Activated CD4-positive, alpha-beta T cell treated with anti-CD3 and anti-CD28 coated beads, Interleukin-10, Interleukin-2, amounts not matched to agents 100 ng/mL and 50 ng/mL, durations not matched to agents 16 hours and 8 hours (primary cell): ENCODE results near the gene CFH.
"Not testable (repeated sequence)": the region's sequence is repeated elsewhere in the genome, so short reads cannot be mapped to it uniquely, and the experiment has no call there.

Source experiments
- DNase-seq: peaks from one replicate; pipeline ENCODE4 v3.0.0-alpha.2; 2020

The CFH gene

GRCh38 chr1:196669693-196670092, 17.9 kb downstream of the CFH start:
- DNase-seq, result no peak

- DNase-seq, result no peak
Measured at GRCh38 chr1:196674908-196675307, 23.1 kb downstream of the CFH start.

- DNase-seq, result no peak
Measured at GRCh38 chr1:196677781-196678509, 26.1 kb downstream of the CFH start.

- DNase-seq, result no peak
Measured at GRCh38 chr1:196678510-196678884, 26.7 kb downstream of the CFH start.

- DNase-seq, result no peak
Measured at GRCh38 chr1:196680107-196680506, 28.3 kb downstream of the CFH start.

- no peak for DNase-seq
Measured at GRCh38 chr1:196684476-196684875, 32.6 kb downstream of the CFH start.

GRCh38 chr1:196685506-196685905, 33.7 kb downstream of the CFH start:
- no peak for DNase-seq

GRCh38 chr1:196689001-196689400, 37.2 kb downstream of the CFH start:
- no peak for DNase-seq

GRCh38 chr1:196690582-196690981, 38.7 kb downstream of the CFH start:
- no peak for DNase-seq

GRCh38 chr1:196698993-196699392, 47.1 kb downstream of the CFH start:
- no peak for DNase-seq

- DNase-seq, result no peak
Measured at GRCh38 chr1:196701144-196701543, 49.3 kb downstream of the CFH start.

- DNase-seq, result not testable (repeated sequence)
Measured at GRCh38 chr1:196709892-196710291, 58.0 kb downstream of the CFH start.

- no peak for DNase-seq
Measured at GRCh38 chr1:196717868-196718267, 66.0 kb downstream of the CFH start.

- DNase-seq, result peak; percentile 55
Measured at GRCh38 chr1:196723325-196724185, 71.7 kb downstream of the CFH start.

GRCh38 chr1:196732526-196732925, 80.7 kb downstream of the CFH start:
- DNase-seq, result no peak

GRCh38 chr1:196733091-196733970, 81.5 kb downstream of the CFH start:
- no peak for DNase-seq

GRCh38 chr1:196734006-196734405, 82.2 kb downstream of the CFH start:
- no peak for DNase-seq

- no peak for DNase-seq
Measured at GRCh38 chr1:196734460-196734859, 82.6 kb downstream of the CFH start.

GRCh38 chr1:196738730-196739129, 86.9 kb downstream of the CFH start:
- DNase-seq, result no peak

- DNase-seq, result peak; percentile 14
Measured at GRCh38 chr1:196743244-196743643, 91.4 kb downstream of the CFH start.

GRCh38 chr1:196765019-196765740, 113.3 kb downstream of the CFH start:
- not testable (repeated sequence) for DNase-seq

- not testable (repeated sequence) for DNase-seq
Measured at GRCh38 chr1:196769823-196770222, 118.0 kb downstream of the CFH start.

- DNase-seq, result no peak
Measured at GRCh38 chr1:196773713-196774112, 121.9 kb downstream of the CFH start.
